Esophagus squamous epithelium (tissue), 5 donors: ENCODE results near the gene TRAK1. TPM values are rescaled to one million over a fixed set of nuclear protein-coding genes. Genes with fewer than 3 reads are reported as not detected.
A peak's percentile ranks its signal among the peaks of the same experiment; 100 is the strongest.

Experiments used
- DNase-seq: peaks from one replicate; lab custom pipeline; 2025; lab: John Stamatoyannopoulos, UW
- H3K27ac ChIP-seq, 4 donors: fragments of 200-600 bp; sonication (generic); one replicate each; pipeline ENCODE4 v1.5.1; 2016 to 2019; ENCODE audit warnings: mild to moderate bottlenecking in 1 of 4
- H3K27me3 ChIP-seq, 4 donors: fragments of 200-600 bp; sonication (generic); 1 replicate in 3 of 4; 2 replicates in 1 of 4; pipeline versions ENCODE4 v1.5.1 to v1.6.0; 2017 to 2021; ENCODE audit warnings: antibody characterized with exemption in 1 of 4
- H3K36me3 ChIP-seq, 3 donors: fragments of 200-600 bp; sonication (generic); one replicate each; pipeline ENCODE4 v1.5.1; 2016 to 2019
- H3K4me1 ChIP-seq, 3 donors: fragments of 200-600 bp; sonication (generic); one replicate each; pipeline ENCODE4 v1.5.1; 2017 to 2019
- H3K4me3 ChIP-seq, 4 donors: fragments of 200-600 bp; sonication (generic); 1 replicate in 3 of 4; 2 replicates in 1 of 4; pipeline ENCODE4 v1.5.1; 2016 to 2019; ENCODE audit warnings: mild to moderate bottlenecking in 2 of 4, moderate library complexity in 1 of 4
- H3K9me3 ChIP-seq, 3 donors: fragments of 200-600 bp; sonication (generic); one replicate each; pipeline ENCODE4 v1.5.1; 2016 to 2019
- CTCF ChIP-seq, 6 experiments: fragments of 450-650 bp in 4 of 6; fragments of 200-600 bp in 2 of 6; sonication (generic) in 2 of 6; IDR thresholded peaks; one replicate each; pipeline ENCODE4 v1.5.1; 2016 to 2019; ENCODE audit warnings: antibody characterized with exemption in 6 of 6, mild to moderate bottlenecking in 4 of 6, moderate library complexity in 4 of 6
- POLR2A ChIP-seq, 4 donors: fragments of 450-650 bp; IDR thresholded peaks; one replicate each; pipeline ENCODE4 v1.6.1; 2017; ENCODE audit warnings: antibody characterized with exemption in 4 of 4, mild to moderate bottlenecking in 4 of 4, moderate library complexity in 3 of 4
- WGBS, 2 donors: methylation state at CpG; one replicate each; pipeline ENCODE4 v1.1.5; 2018; 5-methylcytosine and 5-hydroxymethylcytosine counted together
- intact Hi-C: fragments of 100-400 bp; cut with DNase I; formaldehyde crosslinking; loops from one replicate; pipeline ENCODE4 v1.15.0; 2022
- total RNA-seq, 4 donors: library from RNA; depleted of rRNA; stranded (reverse); fragments of >200 nt; gene quantifications; one replicate each; pipeline ENCODE4 v1.1.0, GENCODE V29; 2016
- donor health status: DM: yes; HTN: yes; CAD: no.

Gene TRAK1
- total RNA-seq, 4 donors from 2014 or later: 31.8 to 40.6 (median 37.7) TPM

- Histone ChIP-seq H3K4me1 (peaks cover 4 to 27% (median 13%) of the 10 kb centered on the region in 3 donors), H3K36me3 (peaks cover 0 to 19% (median 0%) of the 10 kb centered on the region in 3 donors), H3K4me3 (no peak overlapping the region), H3K9me3 (no peaks in the 10 kb centered on the region), H3K27ac (peak overlapping the region in 1 of 4 donors; percentile 11), H3K27me3 (no peaks in the 10 kb centered on the region)
- 90 to 94% methylated on average over 8 to 10 of the region's 10 CpGs for whole genome bisulfite sequencing, 2 donors
- DNase-seq: no peak
- intact Hi-C loops: no loop called here
- no peak for TF ChIP-seq CTCF (IDR thresholded peaks at IDR 0.05)
- TF ChIP-seq POLR2A (IDR thresholded peaks at IDR 0.05): no peak
Measured at GRCh38 chr3:42174679-42175385, 83.7 kb downstream of the TRAK1 start.

- Histone ChIP-seq H3K4me3 (no peak overlapping the region), H3K4me1 (peaks cover 4 to 31% (median 13%) of the 10 kb centered on the region in 3 donors), H3K36me3 (peaks cover 0 to 19% (median 0%) of the 10 kb centered on the region in 3 donors), H3K9me3 (no peaks in the 10 kb centered on the region), H3K27me3 (no peaks in the 10 kb centered on the region), H3K27ac (peak overlapping the region in 1 of 4 donors; percentile 11)
- no peak for TF ChIP-seq POLR2A (IDR thresholded peaks at IDR 0.05)
- no peak for TF ChIP-seq CTCF (IDR thresholded peaks at IDR 0.05)
- WGBS, 2 donors: 80 to 82% methylated on average over 8 to 9 of the region's 9 CpGs
- intact Hi-C loops: no loop called here
- DNase-seq: no peak
Measured at GRCh38 chr3:42175386-42176240, 84.5 kb downstream of the TRAK1 start.

GRCh38 chr3:42176242-42177034, 85.3 kb downstream of the TRAK1 start:
- no peak overlapping the region for H3K27ac ChIP-seq
- 83 to 87% methylated on average over 6 to 7 of the region's 7 CpGs for WGBS, 2 donors
- H3K4me1 ChIP-seq: peaks cover 4 to 37% (median 13%) of the 10 kb centered on the region in 3 donors
- intact Hi-C loops: no loop called here
- DNase-seq: no peak
- H3K9me3 ChIP-seq: no peaks in the 10 kb centered on the region
- no peak overlapping the region for H3K4me3 ChIP-seq
- TF ChIP-seq POLR2A (IDR thresholded peaks at IDR 0.05): no peak
- no peak for TF ChIP-seq CTCF (IDR thresholded peaks at IDR 0.05)
- H3K27me3 ChIP-seq: no peaks in the 10 kb centered on the region
- H3K36me3 ChIP-seq: peaks cover 0 to 19% (median 0%) of the 10 kb centered on the region in 3 donors

- no peak overlapping the region for H3K4me3 ChIP-seq
- 72 to 77% methylated on average over 6 of the region's 6 CpGs for WGBS, 2 donors
- H3K27ac ChIP-seq: no peak overlapping the region
- H3K4me1 ChIP-seq: peaks cover 0 to 35% (median 13%) of the 10 kb centered on the region in 3 donors
- intact Hi-C loops: no loop called here
- no peaks in the 10 kb centered on the region for H3K9me3 ChIP-seq
- no peak for DNase-seq
- peaks cover 0 to 19% (median 0%) of the 10 kb centered on the region in 3 donors for H3K36me3 ChIP-seq
- TF ChIP-seq CTCF (IDR thresholded peaks at IDR 0.05): no peak
- no peak for TF ChIP-seq POLR2A (IDR thresholded peaks at IDR 0.05)
- no peaks in the 10 kb centered on the region for H3K27me3 ChIP-seq
Measured at GRCh38 chr3:42177068-42177800, 86.1 kb downstream of the TRAK1 start.
